ENCODE data around the gene C1orf52. TPM values are rescaled to one million over a fixed set of nuclear protein-coding genes. Genes with fewer than 3 reads are reported as not detected.
A peak's percentile ranks its signal among the peaks of the same experiment; 100 is the strongest.

The C1orf52 gene
- total and polyA plus RNA-seq, 9 of the 15 experiments (the other 6 are each of a cell fraction or from before 2014, with no cell fraction given): 17.0 to 38.5 (median 33.0) TPM

GRCh38 chr1:85245456-85245855 is 14.0 kb downstream of the C1orf52 start:
- TF ChIP-seq TSHZ1 (CRISPR knock-in tag; IDR thresholded peaks at IDR 0.05): no peak
- no peak for TF ChIP-seq E2F3 (CRISPR knock-in tag; IDR thresholded peaks at IDR 0.05)
- TF ChIP-seq ZNF764 (CRISPR knock-in tag; IDR thresholded peaks at IDR 0.05; ENCODE audit: low read depth): no peak
- DNase-seq (ENCODE audit: extremely low read depth in 1 of 4, low spot score in 3 of 4) (no peak), ATAC-seq (no peak), FAIRE-seq (no peak)
- no TSS peak for BruUV-seq (replicated peaks)
- peaks cover 2% of the 10 kb centered on the region; the same call in 1 of the 2 replicates for H3K9me3 ChIP-seq (replicated peaks; ENCODE audit: control insufficient read depth, insufficient read depth, low read depth, low read length)
- ChIA-PET POLR2A (interaction anchor here (0.7 to 2.5 kb wide), 3 partner anchors 8 to 20 kb away, joined by 3 to 13 read pairs (median 3); no protein-coding TSS in a partner anchor), CTCF (ENCODE audit: low intra/inter-chr PET ratio) (no interaction called here)
- in situ Hi-C loops (cut with MboI) (no loop called here), intact Hi-C loops (cut with micrococcal nuclease) (no loop called here)
- H3K79me2 ChIP-seq (ENCODE audit: control insufficient read depth, insufficient read depth, low read length): no peaks in the 10 kb centered on the region
- H3K9me1 ChIP-seq (ENCODE audit: control insufficient read depth, insufficient read depth, low read length): no peaks in the 10 kb centered on the region
- H3K4me2 ChIP-seq (ENCODE audit: insufficient read depth, low read length): no peak overlapping the region
- no peak overlapping the region for H3K27ac ChIP-seq (ENCODE audit: extremely low read depth, low read depth, low read length)
- no peaks in the 10 kb centered on the region; the same call in 2 of the 3 replicates for H3K36me3 ChIP-seq (ENCODE audit: control insufficient read depth, insufficient read depth, low read length)
- 92% methylated on average over 1 of the region's 1 CpG for WGBS (ENCODE audit: insufficient coverage, low coverage, missing lambda C conversion rate)
- H4K20me1 ChIP-seq (replicated peaks; ENCODE audit: control insufficient read depth, insufficient read depth, low read length): no peaks in the 10 kb centered on the region
- peak overlapping the region; percentile 93 for H2AFZ ChIP-seq (ENCODE audit: low read depth, low read length)
- peaks cover 0 to 24% of the 10 kb centered on the region in 2 experiments; a peak in 4 of 5 replicates for H3K4me1 ChIP-seq (replicated peaks in 1 of 2; ENCODE audit: control insufficient read depth in 2 of 2, insufficient read depth in 2 of 2, low read length in 2 of 2)
- no peak overlapping the region for H3K9ac ChIP-seq (ENCODE audit: insufficient read depth in 1 of 2, low read depth in 2 of 2, low read length in 2 of 2)
- H3K4me3 ChIP-seq: no peak overlapping the region
- no peaks in the 10 kb centered on the region for H3K27me3 ChIP-seq (ENCODE audit: control insufficient read depth in 2 of 2, insufficient read depth in 2 of 2, low read length in 2 of 2)
